Stimulated activated CD8-positive, alpha-beta memory T cell treated with anti-CD3 and anti-CD28 coated beads, Interleukin-12 subunit alpha, Interleukin-12 subunit beta, amount 100 ng/mL, for 24 hours (primary cell): Measurements from ENCODE around the gene IGSF10.

Experiments used
- DNase-seq: peaks from one replicate; pipeline ENCODE4 v3.0.0-alpha.2; 2020; ENCODE audit errors: extremely low read depth

Gene IGSF10

GRCh38 chr3:151425627-151426340 is 35.1 kb downstream of the IGSF10 start:
- no peak for DNase-seq

- no peak for DNase-seq
Measured at GRCh38 chr3:151423091-151423490, 37.8 kb downstream of the IGSF10 start.

GRCh38 chr3:151421938-151422337 is 38.9 kb downstream of the IGSF10 start:
- DNase-seq, result no peak

GRCh38 chr3:151419806-151420205 is 41.1 kb downstream of the IGSF10 start:
- DNase-seq, result no peak

- DNase-seq, result no peak
Measured at GRCh38 chr3:151415289-151415688, 45.6 kb downstream of the IGSF10 start.

GRCh38 chr3:151412989-151413388 is 47.9 kb downstream of the IGSF10 start:
- no peak for DNase-seq
